PC-3 (cell line): ENCODE measurements around the gene DNM1.

Experiments
- CTCF ChIP-seq: fragments of 300-600 bp; sonication (generic); conservative IDR thresholded peaks from 2 replicates; pipeline ENCODE4 v1.5.1; 2017; ENCODE audit warnings: antibody characterized with exemption, low read depth, mild to moderate bottlenecking, low read length
- EZH2 ChIP-seq: fragments of 300-600 bp; sonication (generic); IDR thresholded peaks from one replicate; pipeline ENCODE4 v1.6.1; 2017; ENCODE audit warnings: antibody characterized with exemption, mild to moderate bottlenecking, low read length; ENCODE audit not compliant: unreplicated experiment
- EZH2phosphoT487 ChIP-seq: fragments of 300-600 bp; sonication (generic); IDR thresholded peaks from 2 replicates; pipeline ENCODE4 v1.6.1; 2018; ENCODE audit warnings: mild to moderate bottlenecking, antibody characterized with exemption, low read length, borderline replicate concordance

GRCh38 chr9:128232528-128233428, 29.6 kb downstream of the DNM1 start:
- TF ChIP-seq CTCF (no peak), EZH2 (no peak), EZH2phosphoT487 (no peak)
